Measurements from ENCODE around the gene ACAD9.

DNA sequence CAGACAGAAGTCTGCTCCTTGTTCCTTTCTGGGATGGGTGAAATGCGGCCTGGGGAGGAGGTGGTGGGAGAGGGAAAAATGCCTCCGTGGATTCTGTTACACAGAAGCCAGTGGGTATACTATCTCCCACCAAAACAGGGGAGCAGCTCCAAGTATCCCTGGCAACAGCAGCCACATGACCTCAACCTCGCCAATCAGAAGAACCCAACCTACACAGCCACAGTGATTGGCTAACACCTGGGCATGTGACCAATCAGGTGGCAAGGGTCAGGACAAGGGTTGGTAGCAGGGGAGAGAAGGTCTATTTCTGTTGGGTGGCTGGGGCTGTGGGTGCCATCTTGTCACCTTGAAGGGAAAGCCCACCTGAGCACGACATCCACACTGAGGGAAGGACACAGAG, 9.1 kb upstream of the ACAD9 start:
- TF ChIP-seq POLR2AphosphoS5 (IDR thresholded peaks at IDR 0.05; ENCODE audit: borderline replicate concordance, low read depth, low read length) (no peak), EZH2 (IDR thresholded peaks at IDR 0.05) (no peak), FOXP2 (optimal IDR thresholded peaks at IDR 0.05; ENCODE audit: control extremely low read depth, extremely low read length, insufficient read depth) (no peak)

Data from SK-N-MC (cell line).